Fibroblast of the aortic adventitia (primary cell): ENCODE results near the gene ZBTB46. TPM values are rescaled to one million over a fixed set of nuclear protein-coding genes. Genes with fewer than 3 reads are reported as not detected.

ENCODE experiments used
- DNase-seq: peaks from one replicate; pipeline ENCODE4 v3.0.0-alpha.2; 2010; ENCODE audit warnings: low read depth
- H3K4me3 ChIP-seq: 2 replicates; pipeline ENCODE4 v1.5.1; 2011; ENCODE audit warnings: low read depth, mild to moderate bottlenecking, control low read depth, low read length, moderate library complexity
- small RNA-seq: library from RNA; depleted of rRNA; stranded (forward); fragments of <200 nt; gene quantifications from one replicate; pipeline ENCODE3, GENCODE V24; 2012
- total RNA-seq: library from RNA; depleted of rRNA; stranded (reverse); fragments of >200 nt; gene quantifications from 2 replicates; pipeline ENCODE4 v1.2.3, GENCODE V29; 2012; ENCODE audit warnings: low replicate concordance
- TF ChIP-seq, protein P1 (sequence below): IDR thresholded peaks from 2 replicates; pipeline ENCODE4 v1.5.1; 2011; ENCODE audit warnings: mild to moderate bottlenecking, low read length, control low read depth, inconsistent platforms; ENCODE audit not compliant: insufficient read depth

The ZBTB46 gene
- total RNA-seq, 1 donor: 1.1 TPM

DNA sequence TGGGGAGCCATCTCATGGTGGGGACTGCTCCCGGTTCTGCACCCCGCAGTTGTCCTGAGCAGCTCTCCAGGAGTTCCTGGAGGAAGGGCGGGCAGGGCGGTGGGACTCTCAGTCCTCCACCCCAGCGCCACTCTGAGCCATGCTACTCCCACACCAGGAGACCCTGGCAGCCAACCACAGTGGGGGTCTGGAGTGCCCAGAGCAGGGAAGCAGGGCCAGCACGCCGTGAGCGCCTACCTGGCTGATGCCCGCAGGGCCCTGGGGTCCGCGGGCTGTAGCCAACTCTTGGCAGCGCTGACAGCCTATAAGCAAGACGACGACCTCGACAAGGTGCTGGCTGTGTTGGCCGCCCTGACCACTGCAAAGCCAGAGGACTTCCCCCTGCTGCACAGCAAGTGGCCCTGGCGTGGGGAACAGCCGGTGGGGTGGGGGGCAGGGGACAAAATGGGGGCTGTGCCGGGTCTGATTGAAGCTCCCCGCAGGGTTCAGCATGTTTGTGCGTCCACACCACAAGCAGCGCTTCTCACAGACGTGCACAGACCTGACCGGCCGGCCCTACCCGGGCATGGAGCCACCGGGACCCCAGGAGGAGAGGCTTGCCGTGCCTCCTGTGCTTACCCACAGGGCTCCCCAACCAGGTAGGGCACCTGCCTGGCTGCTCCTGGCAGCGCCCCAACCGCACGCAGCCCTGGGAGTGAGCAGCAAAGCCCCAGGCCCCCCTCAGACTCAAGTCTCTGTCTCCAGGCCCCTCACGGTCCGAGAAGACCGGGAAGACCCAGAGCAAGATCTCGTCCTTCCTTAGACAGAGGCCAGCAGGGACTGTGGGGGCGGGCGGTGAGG, 136.3 kb downstream of the ZBTB46 start:
- no peak for DNase-seq
- TF ChIP-seq, protein P1, sequence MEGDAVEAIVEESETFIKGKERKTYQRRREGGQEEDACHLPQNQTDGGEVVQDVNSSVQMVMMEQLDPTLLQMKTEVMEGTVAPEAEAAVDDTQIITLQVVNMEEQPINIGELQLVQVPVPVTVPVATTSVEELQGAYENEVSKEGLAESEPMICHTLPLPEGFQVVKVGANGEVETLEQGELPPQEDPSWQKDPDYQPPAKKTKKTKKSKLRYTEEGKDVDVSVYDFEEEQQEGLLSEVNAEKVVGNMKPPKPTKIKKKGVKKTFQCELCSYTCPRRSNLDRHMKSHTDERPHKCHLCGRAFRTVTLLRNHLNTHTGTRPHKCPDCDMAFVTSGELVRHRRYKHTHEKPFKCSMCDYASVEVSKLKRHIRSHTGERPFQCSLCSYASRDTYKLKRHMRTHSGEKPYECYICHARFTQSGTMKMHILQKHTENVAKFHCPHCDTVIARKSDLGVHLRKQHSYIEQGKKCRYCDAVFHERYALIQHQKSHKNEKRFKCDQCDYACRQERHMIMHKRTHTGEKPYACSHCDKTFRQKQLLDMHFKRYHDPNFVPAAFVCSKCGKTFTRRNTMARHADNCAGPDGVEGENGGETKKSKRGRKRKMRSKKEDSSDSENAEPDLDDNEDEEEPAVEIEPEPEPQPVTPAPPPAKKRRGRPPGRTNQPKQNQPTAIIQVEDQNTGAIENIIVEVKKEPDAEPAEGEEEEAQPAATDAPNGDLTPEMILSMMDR: no peak
- H3K4me3 ChIP-seq: no peak overlapping the region

DNA sequence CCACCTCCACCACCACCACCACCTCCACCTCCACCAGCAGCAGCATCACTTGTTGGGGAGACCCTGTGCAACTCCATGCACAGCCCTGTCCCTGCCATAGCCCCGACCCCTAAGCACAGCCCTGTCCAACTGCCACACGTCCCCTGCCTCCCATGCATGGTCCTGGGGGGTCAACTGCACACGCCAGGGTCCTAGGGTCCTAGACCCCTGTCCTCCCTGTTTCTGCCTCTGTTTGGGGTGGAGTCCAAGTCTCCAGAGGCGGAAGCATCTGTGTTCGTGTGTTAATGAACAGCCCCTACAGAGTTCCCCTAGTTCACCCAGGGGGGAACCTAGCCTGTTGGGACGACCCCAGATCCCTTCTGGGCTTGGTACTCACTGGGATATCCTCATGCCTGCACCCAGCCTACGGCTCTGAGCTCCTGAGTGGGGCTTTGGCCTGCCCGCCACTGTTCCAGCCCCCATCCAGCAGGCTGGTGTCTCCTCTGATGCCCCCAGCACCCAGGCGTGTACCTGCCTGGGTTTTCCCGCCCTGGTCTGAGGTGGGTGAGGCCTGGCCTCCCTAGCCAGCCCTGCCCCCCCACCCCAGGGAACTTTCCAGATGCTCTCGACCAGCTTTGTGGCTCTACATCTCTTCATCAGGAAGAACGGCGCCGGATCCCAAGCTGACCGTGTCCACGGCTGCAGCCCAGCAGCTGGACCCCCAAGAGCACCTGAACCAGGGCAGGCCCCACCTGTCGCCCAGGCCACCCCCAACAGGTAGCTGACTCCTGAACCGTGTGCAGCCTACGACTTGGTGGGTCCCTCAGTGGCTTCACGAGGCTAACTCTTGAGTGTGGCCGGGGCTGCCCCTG, 137.1 kb downstream of the ZBTB46 start:
- no peak overlapping the region for H3K4me3 ChIP-seq
- TF ChIP-seq, protein P1: no peak
- no peak for DNase-seq

Small RNA genes lying within 50 kb of the gene (small RNA-seq; reads per million reads assigned to genes)
- not detected for gene LIME1
- gene TNFRSF6B: not detected

Other genes starting within 250 kb of the ZBTB46 start
- gene GMEB2, start 204.2 kb downstream of the ZBTB46 start, total RNA-seq: 3.4 and 7.4 TPM in 2 replicates
- gene STMN3, start 177.8 kb downstream of the ZBTB46 start, total RNA-seq: 9.3 and 12.1 TPM in 2 replicates
- 17.3 and 23.4 TPM in 2 replicates for gene RTEL1, start 173.0 kb downstream of the ZBTB46 start, total RNA-seq
- gene TNFRSF6B, start 134.6 kb downstream of the ZBTB46 start, total RNA-seq: 0.36 TPM in 1 of 2 replicates, not detected in the other
- gene ARFRP1, start 123.3 kb downstream of the ZBTB46 start, total RNA-seq: 25.7 and 30.6 TPM in 2 replicates
- gene ZGPAT, start 123.2 kb downstream of the ZBTB46 start, total RNA-seq: 11.8 and 15.8 TPM in 2 replicates
- gene LIME1, start 94.6 kb downstream of the ZBTB46 start, total RNA-seq: 1.7 and 2.1 TPM in 2 replicates
- 31.9 and 39.2 TPM in 2 replicates for gene SLC2A4RG, start 91.5 kb downstream of the ZBTB46 start, total RNA-seq
- gene ABHD16B, start 30.2 kb upstream of the ZBTB46 start, total RNA-seq: not detected in 2 replicates
- 100 and 136 TPM in 2 replicates for gene TPD52L2, start 34.0 kb upstream of the ZBTB46 start, total RNA-seq
- gene DNAJC5, start 63.9 kb upstream of the ZBTB46 start, total RNA-seq: 30.9 and 33.9 TPM in 2 replicates
- 4.0 and 16.0 TPM in 2 replicates for gene UCKL1, start 125.2 kb upstream of the ZBTB46 start, total RNA-seq
- gene ZNF512B, start 138.7 kb upstream of the ZBTB46 start, total RNA-seq: 7.9 and 12.3 TPM in 2 replicates
- gene SAMD10, start 148.4 kb upstream of the ZBTB46 start, total RNA-seq: 0.16 and 2.3 TPM in 2 replicates
- 55.4 and 120 TPM in 2 replicates for gene PRPF6, start 149.9 kb upstream of the ZBTB46 start, total RNA-seq
- 1.6 and 2.1 TPM in 2 replicates for gene C20orf204, start 204.9 kb upstream of the ZBTB46 start, total RNA-seq
- gene SOX18, start 218.4 kb upstream of the ZBTB46 start, total RNA-seq: 0.57 TPM in 1 of 2 replicates, not detected in the other
- gene TCEA2, start 231.9 kb upstream of the ZBTB46 start, total RNA-seq: 23.5 and 59.4 TPM in 2 replicates
- gene RGS19, start 248.3 kb upstream of the ZBTB46 start, total RNA-seq: 4.8 and 9.8 TPM in 2 replicates
- gene OPRL1, start 248.8 kb upstream of the ZBTB46 start, total RNA-seq: 0.63 and 1.3 TPM in 2 replicates